ENCODE data around the gene LTF.
"Not testable (repeated sequence)": the region's sequence is repeated elsewhere in the genome, so short reads cannot be mapped to it uniquely, and the experiment has no call there.

Gene LTF

DNA sequence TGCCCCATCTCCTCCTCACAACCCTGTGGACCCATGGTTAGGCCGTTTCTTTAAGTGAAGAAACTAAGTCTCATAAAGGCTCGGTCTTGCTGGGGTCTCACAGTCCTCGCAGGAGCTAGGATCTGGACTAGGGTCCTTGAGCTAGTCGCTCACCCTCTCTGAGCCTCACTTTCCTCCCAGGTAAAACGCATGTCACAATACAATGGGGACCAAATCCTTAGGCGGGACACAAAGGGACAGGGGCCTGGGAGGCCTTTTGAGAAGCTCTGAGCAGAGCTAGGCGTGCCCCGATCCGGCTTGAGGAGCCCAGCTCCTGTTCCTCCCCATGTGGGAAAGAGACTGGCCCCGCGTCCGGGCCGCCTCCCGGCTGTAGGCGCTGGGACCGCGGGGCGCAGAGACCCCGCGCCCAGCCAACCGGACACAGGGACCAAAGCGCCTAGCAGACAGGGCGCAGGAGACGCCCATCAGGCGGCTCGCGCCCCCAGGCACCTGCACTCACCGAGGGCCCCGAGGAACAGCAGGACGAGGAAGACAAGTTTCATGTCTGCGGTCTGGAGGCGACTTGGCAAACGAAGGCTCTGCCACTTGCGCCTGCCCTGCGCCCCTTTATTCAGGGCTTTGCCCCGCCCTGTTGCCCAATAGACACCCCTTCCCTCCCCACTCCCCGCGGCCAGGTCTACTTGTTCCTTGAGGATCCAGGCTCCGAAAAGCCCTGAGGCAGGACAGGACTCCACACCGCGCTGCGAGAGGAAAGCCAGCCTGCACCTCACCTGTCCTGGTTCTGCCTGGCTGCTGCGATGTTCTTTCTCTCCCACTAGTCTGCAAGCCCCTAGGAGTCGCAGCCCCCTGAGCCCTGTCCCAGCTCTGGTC lies at the start of gene LTF:
Gene LTF, minus strand, starts transcription at position 580 of the 870 bp plus-strand sequence. Its CDS starts 38 bp downstream, at position 542.
- DNase-seq = no peak

DNA sequence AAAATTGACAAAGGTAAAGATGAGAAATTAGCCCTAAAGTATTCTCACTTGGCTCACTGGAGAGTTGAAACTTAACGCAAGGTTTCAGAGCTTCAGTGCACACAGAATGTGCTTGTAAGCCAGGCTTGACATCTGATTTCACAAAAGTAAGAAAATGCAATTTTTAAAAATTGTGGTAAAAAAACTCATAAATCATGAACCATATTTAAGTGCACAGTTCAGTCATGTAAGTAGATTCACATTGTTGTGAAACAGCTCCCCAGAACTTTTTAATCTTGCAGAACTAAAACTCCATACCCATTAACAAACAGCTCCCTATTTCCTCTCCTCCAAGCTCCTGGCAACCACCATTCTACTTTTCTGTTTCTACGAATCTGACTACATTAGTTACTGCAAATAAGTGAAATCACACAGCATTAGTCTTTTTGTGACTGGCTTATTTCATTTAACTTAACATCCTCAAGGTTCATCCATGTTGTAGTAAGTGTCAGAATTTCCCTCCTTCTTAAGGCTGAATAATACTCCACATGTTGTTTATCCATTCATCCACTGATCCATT lies 47.6 kb upstream of the LTF start:
- DNase-seq = no peak

- DNase-seq = no peak
Observed at GRCh38 chr3:46509661-46510187, 45.0 kb upstream of the LTF start.

DNA sequence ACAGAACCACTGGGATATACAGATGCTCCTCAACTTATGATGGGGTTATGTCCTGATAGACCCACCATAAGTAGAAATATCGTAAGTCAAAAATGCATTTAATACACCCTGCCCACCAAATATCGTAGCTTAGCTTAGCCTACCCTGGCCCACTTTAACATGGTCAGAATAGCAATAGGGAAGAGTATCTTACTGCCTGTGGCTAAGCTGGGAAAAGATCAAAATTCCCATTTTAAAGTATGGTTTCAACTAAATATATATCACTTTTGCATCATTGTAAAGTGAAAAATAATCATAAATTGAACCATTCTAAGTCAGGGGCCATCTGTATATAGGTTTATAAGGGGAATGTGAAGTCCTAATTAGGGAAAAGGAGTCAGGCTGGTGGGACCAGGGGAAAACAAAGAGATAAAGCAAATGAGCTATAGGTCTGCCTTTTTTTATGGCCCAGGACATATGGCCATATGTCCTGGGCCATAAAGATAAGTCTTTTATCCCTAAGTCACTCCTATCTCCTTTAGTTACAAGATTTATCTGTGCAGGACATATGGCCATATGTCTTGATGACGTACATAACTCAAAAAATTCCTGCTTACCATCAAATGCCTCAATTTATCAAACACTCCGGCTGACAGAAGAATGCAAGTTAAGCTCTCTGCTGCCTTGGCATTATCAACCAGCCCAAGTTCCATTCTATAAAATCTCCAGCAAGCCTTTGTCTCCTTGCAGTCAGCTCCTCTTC lies 44.3 kb upstream of the LTF start:
- DNase-seq = no peak

- no peak for DNase-seq
Observed at GRCh38 chr3:46506526-46506925, 41.8 kb upstream of the LTF start.

- DNase-seq = no peak
Observed at GRCh38 chr3:46505953-46506352, 41.2 kb upstream of the LTF start.

- DNase-seq = no peak
Observed at GRCh38 chr3:46504789-46505188, 40.1 kb upstream of the LTF start.

GRCh38 chr3:46503200-46503874 lies 38.6 kb upstream of the LTF start:
- DNase-seq = no peak

GRCh38 chr3:46501702-46502101 lies 37.0 kb upstream of the LTF start:
- DNase-seq = no peak

DNA sequence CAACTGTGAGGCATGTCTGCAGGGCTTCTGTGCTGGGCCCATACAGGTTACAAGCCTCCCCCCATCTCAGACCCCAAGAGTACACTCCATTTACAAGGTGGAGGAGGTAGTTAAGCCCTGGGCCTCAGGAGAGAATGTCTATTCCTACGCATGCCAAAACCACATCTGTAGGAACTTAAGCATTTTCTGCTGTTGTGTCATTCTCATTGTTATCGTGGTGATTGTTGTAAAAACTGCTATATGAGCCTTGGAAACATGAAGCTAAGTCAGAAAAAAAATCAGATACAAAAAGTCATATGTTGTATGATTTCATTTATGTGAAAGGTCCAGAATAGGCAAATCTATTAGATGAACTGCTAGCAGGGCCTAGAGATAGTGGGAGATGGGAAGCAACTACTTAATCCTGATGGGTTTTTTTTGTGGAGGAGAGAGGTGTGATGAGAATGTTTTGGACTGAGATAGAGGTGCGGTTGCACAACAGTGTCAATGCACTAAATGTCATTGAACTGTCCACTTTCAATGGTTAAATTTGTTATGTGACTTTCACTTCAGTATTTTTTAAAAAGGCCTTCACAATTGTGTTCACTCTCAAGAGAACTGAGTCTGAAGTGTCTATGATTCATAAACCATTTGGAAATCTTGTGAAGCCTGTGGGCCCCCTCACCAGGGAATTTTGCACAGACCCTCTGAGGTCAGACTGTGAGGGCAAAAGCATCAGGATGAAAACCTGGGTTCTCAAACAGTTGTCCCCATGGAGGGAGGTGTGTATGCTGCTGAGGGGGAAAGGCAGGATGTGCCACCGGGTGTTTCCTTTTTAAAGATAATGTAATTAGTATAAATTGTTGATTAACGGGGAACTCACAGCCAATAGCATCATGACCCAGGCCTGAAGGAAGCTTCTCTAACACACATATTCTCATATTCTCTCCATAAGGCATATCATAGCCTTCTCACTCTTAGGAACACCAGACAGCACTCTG lies 36.2 kb upstream of the LTF start:
- DNase-seq = no peak

GRCh38 chr3:46498916-46499519 lies 34.3 kb upstream of the LTF start:
- no peak for DNase-seq

DNA sequence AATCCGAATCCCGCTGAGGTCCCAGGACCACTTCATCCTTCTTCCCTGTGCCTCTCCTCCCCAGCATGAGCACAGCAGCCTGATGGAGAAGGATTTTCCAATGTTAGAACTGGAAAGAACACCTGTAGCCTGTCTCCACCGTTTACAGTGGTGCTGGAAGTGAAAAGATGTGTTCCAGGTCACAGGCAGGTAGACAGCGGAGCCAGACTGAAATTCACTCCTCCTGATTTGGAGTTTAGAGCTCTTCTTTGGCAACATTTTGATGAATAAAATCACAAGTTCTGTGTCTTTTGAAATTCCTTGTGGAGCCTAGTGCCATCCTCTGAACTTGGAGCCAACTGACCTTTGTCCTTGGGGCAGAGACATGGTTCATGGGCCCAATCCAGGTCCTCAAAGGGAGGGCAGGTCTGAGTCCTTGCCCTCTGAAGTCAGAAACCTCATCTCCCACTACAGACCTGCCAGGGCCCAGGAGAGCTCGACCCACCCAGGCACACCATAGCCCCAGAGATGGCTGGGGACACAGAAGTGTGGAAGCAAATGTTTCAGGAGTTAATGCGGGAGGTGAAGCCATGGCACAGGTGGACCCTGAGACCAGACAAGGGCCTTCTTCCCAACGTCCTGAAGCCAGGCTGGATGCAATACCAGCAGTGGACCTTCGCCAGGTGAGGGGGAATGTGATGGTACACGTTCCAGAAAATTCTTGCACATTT lies 33.0 kb upstream of the LTF start, which contains the start of gene RTP3:
Gene RTP3, plus strand, starts transcription at position 421 of the 710 bp plus-strand sequence. Its CDS starts 87 bp downstream, at position 508.
- DNase-seq = no peak

- no peak for DNase-seq
Observed at GRCh38 chr3:46496746-46497555, 32.2 kb upstream of the LTF start.

DNA sequence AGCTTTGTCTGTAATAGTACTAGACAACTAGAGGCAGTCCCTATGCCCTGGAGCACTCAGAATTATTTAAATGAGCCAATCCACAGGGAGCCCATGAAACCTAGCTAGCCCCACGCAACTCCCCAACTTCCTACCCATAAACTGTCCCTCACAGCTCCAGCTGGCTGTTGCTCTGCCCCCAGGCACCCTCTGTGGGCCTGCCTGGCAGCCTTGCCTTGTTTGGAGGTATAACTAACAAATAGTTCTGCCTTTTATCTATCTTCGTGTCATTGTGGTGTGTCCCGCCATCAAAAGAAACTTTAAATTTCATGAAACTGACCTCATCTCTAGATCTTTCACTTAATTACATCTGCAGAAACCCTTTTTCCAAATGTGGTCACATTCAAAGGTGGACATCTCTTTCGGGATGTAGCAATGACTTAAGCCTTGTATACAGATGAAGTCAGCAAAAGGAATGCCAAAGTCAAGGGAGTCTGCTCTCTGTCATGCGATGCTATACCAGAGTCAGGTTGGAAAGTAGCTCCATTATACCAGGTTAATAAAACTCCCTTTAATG lies 31.3 kb upstream of the LTF start:
- no peak for DNase-seq

GRCh38 chr3:46494491-46494890 lies 29.8 kb upstream of the LTF start:
- not testable (repeated sequence) for DNase-seq

GRCh38 chr3:46492890-46493547 lies 28.3 kb upstream of the LTF start:
- no peak for DNase-seq

GRCh38 chr3:46491089-46492070 lies 26.7 kb upstream of the LTF start:
- DNase-seq = no peak

Data from DMS79 (cell line).